ENCODE results near the gene ZNF610.
A peak's percentile ranks its signal among the peaks of the same experiment; 100 is the strongest.
"Not testable (repeated sequence)": the region's sequence is repeated elsewhere in the genome, so short reads cannot be mapped to it uniquely, and the experiment has no call there.

Gene ZNF610

GRCh38 chr19:52336117-52336790 lies at the start of gene ZNF610:
Gene ZNF610 (plus strand): TSS chr19:52336243. CDS start chr19:52349173, 12,930 bp downstream.
- peak; percentile 90 to 92 for DNase-seq

- no peak for DNase-seq
Measured at GRCh38 chr19:52286256-52286655, 49.8 kb upstream of the ZNF610 start.

GRCh38 chr19:52291781-52292180 lies 44.3 kb upstream of the ZNF610 start:
- no peak for DNase-seq

- DNase-seq: not testable (repeated sequence)
Measured at GRCh38 chr19:52292946-52293345, 43.1 kb upstream of the ZNF610 start.

GRCh38 chr19:52296400-52296772 lies 39.7 kb upstream of the ZNF610 start:
- no peak for DNase-seq

GRCh38 chr19:52296773-52297600 lies 39.1 kb upstream of the ZNF610 start, which contains the start of gene ZNF480:
Gene ZNF480 (plus strand): TSS chr19:52297169. CDS start chr19:52300413, 3,244 bp downstream.
- peak; percentile 73 to 74 for DNase-seq

GRCh38 chr19:52297601-52298364 lies 38.3 kb upstream of the ZNF610 start:
- no peak for DNase-seq

- peak in 1 of 2 experiments; percentile 23 for DNase-seq
Measured at GRCh38 chr19:52307275-52307674, 28.8 kb upstream of the ZNF610 start.

GRCh38 chr19:52322429-52322828 lies 13.6 kb upstream of the ZNF610 start:
- no peak for DNase-seq

GRCh38 chr19:52331757-52332156 lies 4.3 kb upstream of the ZNF610 start:
- no peak for DNase-seq

- no peak for DNase-seq
Measured at GRCh38 chr19:52335768-52336116, 301 bp upstream of the ZNF610 start.

- DNase-seq: no peak
Measured at GRCh38 chr19:52336791-52337381, 843 bp downstream of the ZNF610 start.

GRCh38 chr19:52339022-52339421 lies 3.0 kb downstream of the ZNF610 start:
- DNase-seq: not testable (repeated sequence)

- peak; percentile 52 to 60 for DNase-seq
Measured at GRCh38 chr19:52343548-52343947, 7.5 kb downstream of the ZNF610 start.

- DNase-seq: no peak
Measured at GRCh38 chr19:52345162-52345561, 9.1 kb downstream of the ZNF610 start.

GRCh38 chr19:52351512-52351911 lies 15.5 kb downstream of the ZNF610 start:
- no peak for DNase-seq

- no peak for DNase-seq
Measured at GRCh38 chr19:52366414-52366824, 30.4 kb downstream of the ZNF610 start.

GRCh38 chr19:52369559-52370340 lies 33.7 kb downstream of the ZNF610 start, which contains the start of gene ZNF880:
Gene ZNF880 (plus strand): TSS chr19:52369923. CDS start chr19:52369966, 43 bp downstream.
- peak; percentile 92 to 93 for DNase-seq

GRCh38 chr19:52370341-52370710 lies 34.3 kb downstream of the ZNF610 start:
- DNase-seq: no peak

GRCh38 chr19:52391135-52391534 lies 55.1 kb downstream of the ZNF610 start:
- no peak for DNase-seq

GRCh38 chr19:52397310-52398080 lies 61.5 kb downstream of the ZNF610 start, which contains the start of gene ZNF528:
Gene ZNF528 (plus strand): TSS chr19:52397849. CDS start chr19:52402014, 4,165 bp downstream.
- DNase-seq: peak; percentile 96
